Suprapubic skin (tissue), 4 donors: Measurements from ENCODE around the gene SYNPO.

Experiments
- CTCF ChIP-seq, 2 donors: fragments of 200-600 bp in 1 of 2; fragments of 450-650 bp in 1 of 2; sonication (generic) in 1 of 2; IDR thresholded peaks; one replicate each; pipeline ENCODE4 v1.5.1; 2016 to 2019; ENCODE audit warnings: antibody characterized with exemption in 2 of 2, mild to moderate bottlenecking in 1 of 2, moderate library complexity in 1 of 2
- EP300 ChIP-seq: sonication (generic); formaldehyde crosslinking; IDR thresholded peaks from one replicate; pipeline ENCODE4 v1.6.1; 2017; ENCODE audit warnings: antibody characterized with exemption
- POLR2AphosphoS5 ChIP-seq, 3 donors: sonication (generic); formaldehyde crosslinking; IDR thresholded peaks; one replicate each; pipeline ENCODE4 v1.6.1; 2017; ENCODE audit warnings: antibody characterized with exemption in 3 of 3

GRCh38 chr5:150706776-150707390 lies 66.4 kb downstream of the SYNPO start:
- TF ChIP-seq CTCF (IDR thresholded peaks at IDR 0.05), result no peak
- no peak for TF ChIP-seq EP300
- TF ChIP-seq POLR2AphosphoS5 (IDR thresholded peaks at IDR 0.05), result no peak
